Keratinocyte (primary cell): ENCODE measurements around the gene BMPR1B. TPM values are rescaled to one million over a fixed set of nuclear protein-coding genes. Genes with fewer than 3 reads are reported as not detected.
A peak's percentile ranks its signal among the peaks of the same experiment; 100 is the strongest.

ENCODE experiments used
- DNase-seq: peaks from one replicate; pipeline ENCODE4 v3.0.0-alpha.2; 2011; ENCODE audit warnings: low read depth, missing footprints, low spot score
- FAIRE-seq: peaks from 2 replicates; lab custom pipeline; 2011; peaks lifted over from hg19 to GRCh38; lab: Jason Lieb, UNC
- H2AFZ ChIP-seq: 2 replicates; pipeline ENCODE4 v1.6.0; 2012; ENCODE audit warnings: low read length, control low read depth, inconsistent platforms; ENCODE audit not compliant: control insufficient read depth
- H3K27ac ChIP-seq: 2 replicates; pipeline ENCODE4 v1.5.1; 2011; ENCODE audit warnings: low read length; ENCODE audit not compliant: control insufficient read depth, insufficient read depth
- H3K27me3 ChIP-seq: 3 replicates; pipeline ENCODE4 v1.6.0; 2011; ENCODE audit warnings: low read length; ENCODE audit not compliant: control insufficient read depth, insufficient read depth; ENCODE audit errors: extremely low read depth
- H3K36me3 ChIP-seq, 2 experiments: 2 replicates in 1 of 2; 3 replicates in 1 of 2; pipeline ENCODE4 v1.5.1; 2011; ENCODE audit warnings: low read length in 2 of 2, mild to moderate bottlenecking in 1 of 2; ENCODE audit not compliant: control insufficient read depth in 2 of 2, insufficient read depth in 2 of 2; ENCODE audit errors: extremely low read depth in 1 of 2
- H3K4me1 ChIP-seq: 3 replicates; pipeline ENCODE4 v1.5.1; 2011; ENCODE audit warnings: low read length; ENCODE audit not compliant: control insufficient read depth, insufficient read depth; ENCODE audit errors: extremely low read depth
- H3K4me2 ChIP-seq: 3 replicates; pipeline ENCODE4 v1.6.0; 2011; ENCODE audit warnings: low read depth, low read length; ENCODE audit not compliant: control insufficient read depth, insufficient read depth; ENCODE audit errors: extremely low read depth
- H3K4me3 ChIP-seq, 3 experiments: fragments of 200-600 bp in 1 of 3; sonication (generic) in 1 of 3; 2 replicates in 2 of 3; 3 replicates in 1 of 3; pipeline ENCODE4 v1.5.1; 2011 to 2016; ENCODE audit warnings: low read length in 3 of 3, mild to moderate bottlenecking in 3 of 3, control low read depth in 2 of 3, inconsistent platforms in 1 of 3, low read depth in 1 of 3, mixed read lengths in 1 of 3, mixed run types in 1 of 3, moderate library complexity in 1 of 3; ENCODE audit not compliant: control insufficient read depth in 2 of 3, insufficient read depth in 2 of 3; ENCODE audit errors: extremely low read depth in 1 of 3
- H3K79me2 ChIP-seq: 2 replicates; pipeline ENCODE4 v1.6.0; 2012; ENCODE audit warnings: low read length; ENCODE audit not compliant: control insufficient read depth, insufficient read depth
- H3K9ac ChIP-seq: 3 replicates; pipeline ENCODE4 v1.6.0; 2011; ENCODE audit warnings: low read length; ENCODE audit not compliant: control insufficient read depth, insufficient read depth; ENCODE audit errors: extremely low read depth
- H3K9me1 ChIP-seq: 3 replicates; pipeline ENCODE4 v1.6.0; 2011; ENCODE audit warnings: low read length; ENCODE audit not compliant: control insufficient read depth, insufficient read depth; ENCODE audit errors: extremely low read depth
- H3K9me3 ChIP-seq: 2 replicates; pipeline ENCODE4 v1.5.1; 2012; ENCODE audit warnings: low read depth, low read length; ENCODE audit not compliant: control insufficient read depth
- H4K20me1 ChIP-seq: 3 replicates; pipeline ENCODE4 v1.6.0; 2011; ENCODE audit warnings: low read length; ENCODE audit not compliant: control insufficient read depth, insufficient read depth; ENCODE audit errors: extremely low read depth
- EZH2 ChIP-seq: IDR thresholded peaks from one replicate; pipeline ENCODE4 v1.6.1; 2012; ENCODE audit warnings: inconsistent platforms, mild to moderate bottlenecking, low read length, moderate library complexity
- dilution Hi-C: fragments of 300-500 bp; cut with MboI; formaldehyde crosslinking; loops from one replicate; pipeline ENCODE4 v1.7.0; 2020; ENCODE audit warnings: low sequenced_read_pairs; ENCODE audit not compliant: extremely low pct_ligation_motif_present
- polyA plus RNA-seq, 5 experiments: library from polyadenylated mRNA; depleted of rRNA in 3 of 5; stranded (reverse) in 3 of 5; stranded (forward) in 1 of 5; unstranded in 1 of 5; fragments of >200 nt; gene quantifications; 1 replicate in 1 of 5; 2 replicates in 3 of 5; 3 replicates in 1 of 5; pipeline versions ENCODE4 v1.2.1 to v1.2.3, GENCODE V29; 2011 to 2012; ENCODE audit warnings: missing spikeins in 2 of 5, low read depth in 1 of 5, low replicate concordance in 1 of 5
- TF ChIP-seq, protein P1 (sequence below), 3 experiments: IDR thresholded peaks in 1 of 3; conservative IDR thresholded peaks in 1 of 3; optimal IDR thresholded peaks in 1 of 3; 2 replicates in 2 of 3; 3 replicates in 1 of 3; pipeline versions ENCODE3 to v1.5.1; 2011; ENCODE audit warnings: low read length in 3 of 3, mild to moderate bottlenecking in 3 of 3, moderate library complexity in 2 of 3, control low read depth in 1 of 3, inconsistent platforms in 1 of 3; ENCODE audit not compliant: insufficient read depth in 2 of 3; ENCODE audit errors: extremely low read depth in 1 of 3

Gene BMPR1B
- polyA plus RNA-seq, 1 donor (not counting 4 experiments of a cell fraction or from before 2014, with no cell fraction given), result 0.89 TPM

DNA sequence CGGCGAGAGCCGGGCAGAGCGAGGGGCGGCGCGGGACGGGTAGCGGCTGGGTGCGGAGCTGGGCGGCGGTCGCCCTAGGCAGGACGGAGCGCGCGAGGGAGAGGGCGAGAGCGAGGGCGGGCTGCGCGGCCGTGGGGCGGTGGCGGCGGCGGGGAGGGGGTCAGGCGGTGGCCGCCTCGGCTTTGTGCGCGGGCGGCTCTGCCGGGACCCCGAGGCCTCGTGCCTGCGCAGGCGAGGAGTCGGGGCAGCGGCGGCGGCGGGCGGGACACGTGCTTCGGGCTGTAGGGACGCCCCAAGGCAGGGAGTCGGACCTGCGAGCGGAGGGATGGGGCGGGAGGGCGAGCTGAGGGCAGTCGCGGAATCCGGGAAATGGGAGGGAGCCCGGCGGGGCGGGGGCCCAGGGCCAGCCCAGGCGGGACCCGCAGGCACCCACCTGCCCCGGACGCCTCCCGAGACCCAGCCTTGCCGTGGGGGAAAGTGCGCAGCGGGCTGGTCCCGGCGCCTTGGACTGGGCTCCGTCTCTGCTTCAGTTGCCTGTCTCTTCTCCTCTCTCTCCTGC, 465 bp downstream of the BMPR1B start:
- no peaks in the 10 kb centered on the region for H4K20me1 ChIP-seq
- no peaks in the 10 kb centered on the region for H3K9me3 ChIP-seq
- TF ChIP-seq EZH2, result peak; percentile 60
- TF ChIP-seq, protein P1, sequence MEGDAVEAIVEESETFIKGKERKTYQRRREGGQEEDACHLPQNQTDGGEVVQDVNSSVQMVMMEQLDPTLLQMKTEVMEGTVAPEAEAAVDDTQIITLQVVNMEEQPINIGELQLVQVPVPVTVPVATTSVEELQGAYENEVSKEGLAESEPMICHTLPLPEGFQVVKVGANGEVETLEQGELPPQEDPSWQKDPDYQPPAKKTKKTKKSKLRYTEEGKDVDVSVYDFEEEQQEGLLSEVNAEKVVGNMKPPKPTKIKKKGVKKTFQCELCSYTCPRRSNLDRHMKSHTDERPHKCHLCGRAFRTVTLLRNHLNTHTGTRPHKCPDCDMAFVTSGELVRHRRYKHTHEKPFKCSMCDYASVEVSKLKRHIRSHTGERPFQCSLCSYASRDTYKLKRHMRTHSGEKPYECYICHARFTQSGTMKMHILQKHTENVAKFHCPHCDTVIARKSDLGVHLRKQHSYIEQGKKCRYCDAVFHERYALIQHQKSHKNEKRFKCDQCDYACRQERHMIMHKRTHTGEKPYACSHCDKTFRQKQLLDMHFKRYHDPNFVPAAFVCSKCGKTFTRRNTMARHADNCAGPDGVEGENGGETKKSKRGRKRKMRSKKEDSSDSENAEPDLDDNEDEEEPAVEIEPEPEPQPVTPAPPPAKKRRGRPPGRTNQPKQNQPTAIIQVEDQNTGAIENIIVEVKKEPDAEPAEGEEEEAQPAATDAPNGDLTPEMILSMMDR (optimal IDR thresholded peaks at IDR 0.05 in 1 of 3, IDR thresholded peaks at IDR 0.05 in 1 of 3, conservative IDR thresholded peaks at IDR 0.05 in 1 of 3; ENCODE audit: extremely low read depth in 1 of 3, insufficient read depth in 2 of 3, low read length in 3 of 3), result no peak
- peak overlapping the region; percentile 59 for H2AFZ ChIP-seq
- FAIRE-seq (no peak), DNase-seq (no peak)
- H3K4me1 ChIP-seq, result peaks cover 8% of the 10 kb centered on the region
- dilution Hi-C loops, result loop anchor here (25.0 kb wide), 1 partner anchor 354 kb away; no protein-coding TSS in a partner anchor
- H3K79me2 ChIP-seq, result no peaks in the 10 kb centered on the region
- no peaks in the 10 kb centered on the region for H3K36me3 ChIP-seq
- peak overlapping the region; percentile 86 for H3K4me2 ChIP-seq
- H3K27me3 ChIP-seq, result peaks cover 7% of the 10 kb centered on the region
- H3K9ac ChIP-seq, result peak overlapping the region; percentile 61
- no peak overlapping the region for H3K27ac ChIP-seq
- H3K4me3 ChIP-seq, result peak overlapping the region; percentile 37 to 72 (median 49)
- no peaks in the 10 kb centered on the region for H3K9me1 ChIP-seq

DNA sequence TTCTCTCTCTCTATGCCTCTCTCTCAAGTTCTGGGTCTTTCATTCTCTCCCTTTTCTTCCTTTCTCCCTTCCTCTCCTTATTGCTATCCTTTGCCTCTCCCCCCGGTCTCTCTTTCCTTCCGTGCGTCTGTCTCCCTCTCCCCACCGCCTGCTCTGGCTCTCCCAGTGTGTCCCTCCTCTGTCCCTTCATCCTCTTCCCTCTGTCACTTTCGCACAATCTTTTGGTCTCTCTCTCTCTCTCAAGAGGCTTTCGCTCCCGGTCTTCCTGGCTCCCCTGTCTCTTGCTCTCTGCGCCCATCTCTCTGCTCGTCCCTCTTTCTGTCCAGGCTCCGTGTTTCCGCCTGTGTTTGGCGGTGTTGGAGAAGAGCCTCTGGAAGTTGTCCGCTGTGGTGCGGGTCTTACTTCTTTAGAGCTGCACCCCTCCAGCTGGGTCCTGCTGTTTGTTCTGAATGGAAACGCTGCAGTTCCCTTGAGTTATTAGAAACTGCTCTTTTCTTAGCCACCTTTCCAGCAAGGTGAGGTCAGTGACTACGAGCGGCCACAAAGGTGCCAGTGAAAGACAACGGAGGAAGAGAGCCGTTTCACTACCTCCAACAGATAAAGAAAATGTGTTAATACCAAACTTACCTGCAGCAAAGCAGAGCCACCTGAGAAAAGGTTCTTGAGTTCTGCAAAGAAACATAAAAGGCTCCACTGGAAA, 1.1 kb downstream of the BMPR1B start:
- peak overlapping the region; percentile 86 for H3K4me2 ChIP-seq
- H4K20me1 ChIP-seq, result no peaks in the 10 kb centered on the region
- dilution Hi-C loops, result loop anchor here (25.0 kb wide), 1 partner anchor 353 kb away; no protein-coding TSS in a partner anchor
- H3K9me1 ChIP-seq, result no peaks in the 10 kb centered on the region
- no peaks in the 10 kb centered on the region for H3K79me2 ChIP-seq
- H3K27ac ChIP-seq, result no peak overlapping the region
- TF ChIP-seq, protein P1 (optimal IDR thresholded peaks at IDR 0.05 in 1 of 3, IDR thresholded peaks at IDR 0.05 in 1 of 3, conservative IDR thresholded peaks at IDR 0.05 in 1 of 3; ENCODE audit: extremely low read depth in 1 of 3, insufficient read depth in 2 of 3, low read length in 3 of 3), result no peak
- no peak for TF ChIP-seq EZH2
- peak overlapping the region; percentile 61 for H3K9ac ChIP-seq
- no peaks in the 10 kb centered on the region for H3K36me3 ChIP-seq
- no peak for DNase-seq
- H3K4me3 ChIP-seq, result peak overlapping the region; percentile 37 to 72 (median 49)
- H3K9me3 ChIP-seq, result no peaks in the 10 kb centered on the region
- peak overlapping the region; percentile 59 for H2AFZ ChIP-seq
- no peak for FAIRE-seq
- H3K4me1 ChIP-seq, result peaks cover 14% of the 10 kb centered on the region
- peaks cover 7% of the 10 kb centered on the region for H3K27me3 ChIP-seq
